SIG-M5 treated with dmso at 0.1 percent for 504 hours (cell line): ENCODE data around the gene CNBD2.
"Not testable (repeated sequence)": the region's sequence is repeated elsewhere in the genome, so short reads cannot be mapped to it uniquely, and the experiment has no call there.

ENCODE experiments used
- DNase-seq: peaks from one replicate; lab custom pipeline; 2025; ENCODE audit not compliant: unreplicated experiment; lab: John Stamatoyannopoulos, UW

The CNBD2 gene

DNA sequence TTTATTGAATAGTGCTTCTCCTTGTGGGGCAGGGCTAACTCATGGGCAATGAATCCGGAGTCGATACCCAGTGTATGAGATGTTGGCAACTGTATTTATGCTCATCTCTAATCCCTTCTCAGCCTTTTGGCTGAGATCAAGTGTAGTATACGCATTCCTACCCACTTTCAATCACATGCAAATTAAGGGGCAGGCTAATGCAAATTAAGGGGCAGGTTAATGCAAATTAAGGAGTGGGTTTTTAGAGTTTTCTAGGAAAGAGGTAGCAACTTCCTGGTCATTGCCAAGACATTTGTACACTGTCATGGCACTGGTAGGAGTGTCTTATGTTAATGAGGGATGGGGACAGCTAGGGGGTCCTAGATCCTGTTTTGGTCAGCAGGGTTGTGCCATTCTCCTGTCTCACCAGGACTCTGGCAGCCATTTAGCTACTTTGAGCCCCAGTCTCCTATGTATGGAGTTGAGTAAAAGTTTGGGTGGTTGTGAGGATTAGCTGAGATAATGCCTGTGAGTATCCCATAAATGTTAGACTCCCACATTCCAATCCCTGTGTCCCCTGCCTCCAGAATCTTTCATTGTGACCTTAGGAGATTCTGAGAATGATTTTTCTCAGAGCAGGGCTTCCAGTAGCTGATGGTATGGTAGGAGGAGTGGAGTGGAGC, at the start of gene CNBD2:
CNBD2 (plus strand) TSS at position 612 of the 662 bp plus-strand sequence. CDS start 173 bp downstream, outside the sequence.
- no peak for DNase-seq

DNA sequence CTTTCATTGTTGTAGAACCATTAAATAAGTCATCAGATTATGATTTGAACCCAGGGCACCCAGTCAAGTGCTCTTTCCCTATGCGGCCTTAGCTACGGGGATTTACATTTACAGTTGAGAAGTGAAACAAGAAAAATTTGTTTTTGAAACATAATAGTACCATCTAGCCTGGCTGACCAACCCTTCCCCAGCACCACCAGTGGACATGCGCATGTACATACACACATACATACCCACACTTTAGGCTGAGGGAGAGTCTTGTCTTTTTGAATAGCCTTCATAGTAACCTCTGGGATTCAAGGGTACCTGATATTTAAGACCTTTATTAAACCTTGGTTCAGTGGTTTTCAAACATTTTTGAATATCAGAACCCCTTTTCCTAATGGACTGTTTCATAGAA, 47.9 kb upstream of the CNBD2 start:
- no peak for DNase-seq

DNA sequence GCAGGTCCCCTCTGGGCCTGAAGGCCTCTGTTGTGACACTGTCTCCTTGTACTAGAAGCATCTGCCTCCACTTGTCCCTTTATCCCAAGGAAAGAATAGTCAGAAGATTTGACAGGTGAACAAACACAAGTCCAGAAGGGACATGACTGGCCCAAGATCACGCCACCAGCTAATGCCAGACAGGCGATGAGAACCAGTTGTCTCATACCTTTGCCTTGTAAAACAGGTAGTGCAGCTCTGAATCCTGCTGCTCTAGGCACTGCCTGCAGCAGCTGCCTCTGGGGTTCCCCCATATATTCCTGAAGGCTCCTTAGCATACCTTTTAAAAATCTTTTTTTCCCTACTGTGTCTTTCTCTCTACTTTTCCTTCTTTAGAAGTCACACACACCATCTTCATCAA, 39.1 kb upstream of the CNBD2 start:
- no peak for DNase-seq

DNA sequence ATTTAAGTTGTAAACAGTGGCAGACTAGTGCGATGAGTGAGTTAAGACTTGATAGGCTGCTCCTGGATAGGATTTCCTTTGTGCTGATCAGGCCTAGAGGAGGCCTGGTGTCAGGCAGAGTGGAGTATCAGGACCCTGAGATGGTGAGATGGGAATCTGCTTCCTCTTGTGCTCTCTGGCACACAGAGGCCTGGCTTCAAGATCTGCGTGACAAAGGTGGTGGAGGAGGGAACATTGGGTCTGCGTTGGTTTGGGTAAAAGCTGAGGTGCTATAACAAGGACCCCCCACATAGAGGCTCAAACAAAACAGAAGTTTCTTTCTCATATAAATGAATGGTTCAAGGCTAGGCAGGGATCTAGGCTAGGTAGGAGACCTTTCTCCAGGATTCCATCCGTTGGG, 34.3 kb upstream of the CNBD2 start:
- no peak for DNase-seq

DNA sequence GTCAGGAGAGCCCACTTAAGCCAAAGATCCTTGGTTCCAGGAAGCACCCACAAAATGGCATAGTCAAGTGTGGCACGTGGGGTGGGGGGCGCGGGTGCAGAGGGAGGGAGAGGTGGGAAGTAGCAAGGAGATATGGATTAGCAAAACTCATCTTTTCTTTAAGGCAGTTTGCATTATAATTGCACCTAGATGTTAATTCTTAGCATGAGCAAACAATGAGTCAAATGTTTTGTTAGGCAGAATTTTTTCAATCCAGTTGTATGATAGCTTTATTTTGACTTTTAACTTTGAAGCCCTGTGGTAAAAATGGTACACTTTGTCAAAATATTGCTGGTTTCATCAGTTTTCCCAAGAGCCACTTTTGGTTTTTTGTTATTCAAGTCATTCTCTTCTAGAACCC, 29.1 kb upstream of the CNBD2 start:
- no peak for DNase-seq

DNA sequence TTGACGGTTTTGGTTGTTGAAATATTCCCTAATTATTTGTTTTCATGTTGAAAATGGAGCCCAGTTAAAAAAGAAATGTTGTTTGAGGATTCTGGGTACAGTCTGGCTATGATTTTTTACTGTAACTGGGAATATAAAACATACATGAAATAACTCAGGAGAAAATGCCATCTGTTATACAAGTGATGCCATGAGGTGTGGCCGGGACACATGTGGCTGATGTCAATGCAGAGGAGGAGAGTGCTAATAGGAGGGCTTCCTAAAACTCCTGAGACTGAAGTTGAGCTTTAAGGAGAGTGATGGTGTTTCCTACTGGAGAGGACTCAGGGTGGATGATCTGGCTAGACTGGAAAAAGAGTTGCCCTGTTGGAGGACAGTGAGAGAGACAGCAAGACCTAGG, 26.8 kb upstream of the CNBD2 start:
- no peak for DNase-seq

DNA sequence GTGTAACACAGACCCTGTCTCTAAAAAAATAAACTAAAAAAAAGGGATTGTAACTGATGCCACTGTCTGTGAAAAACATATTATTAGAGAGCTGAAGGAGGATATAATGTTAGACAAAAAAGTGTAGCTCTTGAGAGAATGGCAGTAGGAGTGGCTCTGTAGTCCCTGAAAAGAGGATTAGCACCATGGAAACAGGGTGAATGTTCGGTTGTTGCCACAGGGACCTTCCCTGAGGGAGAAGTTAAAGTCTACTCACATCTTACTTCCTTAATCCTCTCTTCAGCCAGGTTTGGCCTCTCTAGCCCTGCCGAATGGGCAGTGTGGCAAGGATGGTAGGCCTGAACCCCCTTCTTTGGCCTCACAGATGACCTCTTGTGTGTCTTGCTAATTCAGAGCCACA, 26.1 kb upstream of the CNBD2 start:
- peak; percentile 22 for DNase-seq

DNA sequence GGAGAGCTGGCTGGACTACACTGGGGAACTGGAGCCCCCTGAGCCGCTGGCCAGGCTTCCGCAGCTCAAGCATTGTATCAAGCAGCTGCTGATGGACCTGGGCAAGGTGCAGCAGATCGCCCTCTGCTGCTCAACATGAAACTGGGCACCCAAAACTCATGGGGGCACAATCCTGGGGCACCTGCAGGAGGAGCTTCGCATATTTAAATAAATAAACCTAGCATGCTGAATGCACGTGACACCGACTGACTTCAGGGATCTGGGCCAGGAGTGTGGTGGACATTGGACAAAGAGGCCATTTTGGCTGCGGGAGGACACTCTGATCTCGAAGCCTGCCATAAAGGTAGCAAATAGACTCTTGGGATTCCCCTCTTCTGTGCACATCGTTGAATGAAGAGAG, 20.9 kb upstream of the CNBD2 start:
- DNase-seq: peak; percentile 32

DNA sequence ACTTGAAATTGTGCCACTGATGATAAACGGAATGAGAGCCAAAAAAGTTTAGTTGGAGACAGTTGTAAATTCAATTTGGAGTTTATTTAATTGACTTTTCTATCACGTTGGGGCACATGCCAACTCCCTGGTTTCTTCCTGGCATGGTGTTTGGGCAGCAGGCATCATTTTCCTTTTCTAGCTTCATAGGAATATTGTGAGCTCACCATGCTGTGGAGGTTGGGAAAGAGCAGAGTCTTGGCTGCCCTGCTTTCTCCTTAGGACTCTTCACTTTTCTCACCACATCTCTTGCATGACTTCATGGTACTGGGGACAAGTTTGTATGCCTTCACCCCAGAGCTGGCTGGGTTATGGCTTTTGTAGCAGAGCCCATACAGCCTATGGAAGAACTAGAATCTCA, 20.5 kb upstream of the CNBD2 start:
- DNase-seq: no peak

DNA sequence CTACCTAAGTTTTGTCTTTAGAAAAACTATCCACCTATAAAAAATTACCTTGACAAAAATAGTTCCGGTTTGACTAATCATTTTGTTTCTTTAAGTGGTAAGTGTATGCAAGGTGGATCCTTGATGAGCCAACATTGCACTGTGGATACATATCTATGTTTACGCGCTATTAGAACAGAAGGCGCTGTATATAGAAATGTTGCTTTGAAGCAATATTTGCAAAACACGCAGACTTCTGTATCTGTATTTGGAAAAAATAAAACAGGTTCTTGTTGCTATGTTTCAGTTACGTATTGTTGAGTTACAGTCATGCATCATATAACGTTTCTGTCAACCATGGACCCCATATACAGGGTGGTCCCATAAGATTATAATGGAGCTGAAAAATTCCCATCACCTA, 18.3 kb upstream of the CNBD2 start:
- no peak for DNase-seq

DNA sequence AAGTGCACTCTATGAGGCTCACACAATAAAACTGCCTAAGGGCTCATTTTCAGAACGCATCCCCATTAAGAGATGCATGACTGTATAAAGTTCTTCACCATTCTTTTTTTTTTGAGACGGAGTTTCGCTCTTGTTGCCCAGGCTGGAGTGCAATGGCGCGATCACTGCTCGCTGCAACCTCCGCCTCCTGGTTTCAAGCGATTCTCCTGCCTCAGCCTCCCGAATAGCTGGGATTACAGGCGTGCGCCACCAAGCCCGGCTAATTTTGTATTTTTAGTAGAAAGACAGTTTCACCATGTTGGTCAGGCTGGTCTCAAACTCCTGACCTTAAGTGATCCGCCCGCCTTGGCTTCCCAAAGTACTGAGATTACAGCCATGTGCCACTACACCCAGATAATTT, 16.3 kb upstream of the CNBD2 start:
- DNase-seq: not testable (repeated sequence)

DNA sequence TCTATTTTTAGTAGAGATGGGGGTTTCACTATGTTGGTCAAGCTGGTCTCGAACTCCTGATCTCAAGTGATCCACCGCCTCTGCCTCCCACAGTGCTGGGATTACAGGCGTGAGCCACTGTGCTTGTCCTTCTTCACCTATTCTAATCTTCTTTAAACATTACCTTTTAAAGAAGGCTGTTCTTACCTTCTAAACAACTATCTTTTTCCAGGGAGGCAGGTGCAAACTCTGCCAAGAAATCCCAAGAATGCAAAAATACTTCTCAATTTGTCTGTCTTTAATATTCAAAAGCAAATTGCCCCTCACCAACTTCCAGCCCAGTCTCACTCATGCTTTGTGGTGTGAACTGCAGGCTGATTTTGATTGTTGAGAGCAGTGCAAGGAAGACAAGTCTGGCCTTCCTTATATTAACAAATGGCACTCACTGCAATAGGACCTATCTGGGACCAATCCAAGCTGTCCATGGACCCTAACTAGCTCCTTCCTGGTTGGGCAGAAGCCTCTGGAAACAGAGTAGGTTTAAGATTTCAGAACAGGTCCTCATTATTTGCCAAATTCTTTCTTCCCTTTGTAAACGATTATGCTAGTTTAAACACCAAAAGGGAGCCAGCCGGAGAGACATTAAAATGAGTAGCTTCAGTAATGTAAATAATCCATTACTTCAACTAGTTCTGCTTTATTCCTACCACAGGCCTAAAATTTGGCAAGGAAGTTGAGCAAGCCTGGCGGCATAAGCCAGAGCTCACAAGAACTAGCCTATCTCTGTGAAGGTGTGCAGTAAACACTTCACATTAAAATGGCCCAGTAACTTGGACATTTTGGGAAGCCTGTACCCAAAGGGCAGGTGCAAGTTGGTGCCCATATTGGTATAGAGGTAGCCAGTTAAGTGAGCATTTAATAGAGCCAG, 15.7 kb upstream of the CNBD2 start:
- peak; percentile 81 for DNase-seq

DNA sequence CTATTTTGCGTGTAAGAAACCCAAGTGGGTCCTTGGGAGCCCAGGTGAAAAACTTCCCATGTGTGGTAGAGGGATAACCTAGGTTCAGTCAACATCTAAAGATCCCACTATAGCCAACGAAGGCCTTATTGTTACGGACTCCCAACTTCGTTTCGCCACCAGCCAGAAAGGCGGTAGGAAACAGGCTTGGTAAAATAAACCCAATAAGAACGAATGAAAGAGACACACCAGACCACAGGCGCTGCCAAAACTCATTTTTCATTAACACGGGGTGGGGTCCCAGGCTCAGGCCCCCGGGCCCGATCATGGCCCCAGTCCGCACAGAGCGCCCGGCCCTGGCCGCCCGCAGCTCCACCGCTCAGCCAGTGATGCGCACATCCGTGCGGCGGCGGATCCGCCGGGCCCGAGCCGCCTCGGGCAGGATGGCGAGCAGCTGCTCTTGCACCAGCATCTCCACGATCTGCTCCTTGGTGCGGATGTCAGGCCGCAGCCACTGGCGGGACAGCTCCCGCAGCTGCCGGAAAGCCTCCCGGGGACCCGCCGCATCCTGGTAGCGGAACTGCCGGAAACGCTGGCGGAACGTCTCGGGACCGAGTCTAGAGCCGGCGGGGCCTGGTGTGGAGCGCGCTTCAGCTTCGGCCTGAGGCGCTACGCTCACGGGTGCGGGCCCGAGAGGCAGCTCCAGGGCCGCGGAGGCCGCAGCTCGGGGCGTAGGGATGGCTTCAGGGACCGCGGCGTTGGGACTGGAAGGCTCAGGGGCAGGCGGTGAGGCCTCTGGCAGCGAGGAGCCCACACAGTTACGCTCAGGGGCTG, 14.8 kb upstream of the CNBD2 start:
- no peak for DNase-seq

DNA sequence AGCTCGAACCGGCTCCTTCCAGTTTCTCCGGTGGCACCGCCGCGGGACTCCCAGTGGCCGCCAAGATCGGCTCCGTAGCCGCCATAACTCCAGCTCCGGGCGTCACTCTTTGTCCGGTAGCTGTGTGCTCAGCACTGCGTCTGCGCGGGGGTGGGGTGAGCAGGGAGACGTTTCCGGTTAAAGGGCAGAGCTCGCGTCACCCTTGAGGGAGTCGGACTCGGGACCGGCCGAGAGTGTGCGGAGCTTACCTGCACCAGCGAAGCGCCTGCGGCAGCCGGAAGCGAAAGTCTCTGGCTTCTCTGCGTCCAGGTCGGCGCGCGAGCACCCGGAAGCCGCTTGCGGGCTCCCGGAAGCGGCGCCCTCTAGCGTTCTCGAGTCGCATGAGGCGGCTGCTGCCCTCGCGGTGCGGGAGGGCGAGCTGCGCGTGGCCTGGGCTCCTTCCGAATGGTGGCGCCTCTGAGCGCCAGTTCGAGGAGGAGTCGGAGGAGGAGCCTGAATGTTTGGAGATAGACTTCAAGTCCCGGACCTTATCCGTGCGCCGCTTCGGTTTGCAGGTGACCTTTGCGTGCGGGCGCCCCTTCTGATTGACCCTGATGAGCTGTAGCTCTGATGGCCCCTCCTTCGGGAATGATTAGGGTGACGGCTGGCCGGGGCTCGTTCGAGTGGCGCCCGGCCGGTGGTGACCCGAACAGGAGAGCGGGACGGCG, 14.0 kb upstream of the CNBD2 start, which contains the start of gene SCAND1:
SCAND1 (minus strand) TSS at position 303 of the 707 bp plus-strand sequence; CDS start at position 85, 218 bp downstream.
- DNase-seq: peak; percentile 97

DNA sequence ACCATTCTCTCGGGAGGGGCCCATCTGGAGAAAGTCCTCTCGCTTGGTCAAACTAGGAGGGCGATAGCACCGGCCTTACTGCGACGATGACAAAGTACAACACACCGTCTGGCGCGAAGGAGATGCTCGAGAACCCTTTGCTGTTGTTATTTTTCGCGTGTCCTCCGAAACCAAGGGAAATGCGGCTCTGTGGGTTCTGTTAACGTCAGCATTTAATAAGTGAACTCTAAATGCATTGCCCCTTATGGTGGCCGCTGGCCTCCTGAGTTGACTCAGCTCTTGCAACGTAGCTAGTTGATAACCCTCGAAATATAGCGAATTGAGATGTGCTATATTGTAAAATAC, 13.5 kb upstream of the CNBD2 start:
- peak; percentile 46 for DNase-seq

DNA sequence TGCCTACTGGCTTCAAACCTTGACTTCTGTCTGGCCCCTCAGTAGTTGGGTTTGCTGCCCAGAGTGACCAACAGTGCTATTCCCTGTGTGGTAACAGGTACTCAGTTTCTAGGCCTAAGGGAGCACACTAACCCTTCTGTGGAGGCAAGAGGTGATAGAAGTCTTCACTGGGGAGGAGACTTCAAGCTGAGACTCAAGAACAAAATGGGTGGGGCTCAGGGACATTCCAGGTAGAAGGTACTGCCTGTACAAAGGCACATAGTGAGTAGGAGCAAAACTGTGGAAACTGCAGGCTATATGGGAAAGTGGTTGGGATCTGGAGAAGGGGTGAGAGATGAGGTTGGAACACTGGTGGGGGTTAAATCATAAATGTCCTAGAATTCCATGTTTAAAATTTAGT, 11.8 kb upstream of the CNBD2 start:
- no peak for DNase-seq

DNA sequence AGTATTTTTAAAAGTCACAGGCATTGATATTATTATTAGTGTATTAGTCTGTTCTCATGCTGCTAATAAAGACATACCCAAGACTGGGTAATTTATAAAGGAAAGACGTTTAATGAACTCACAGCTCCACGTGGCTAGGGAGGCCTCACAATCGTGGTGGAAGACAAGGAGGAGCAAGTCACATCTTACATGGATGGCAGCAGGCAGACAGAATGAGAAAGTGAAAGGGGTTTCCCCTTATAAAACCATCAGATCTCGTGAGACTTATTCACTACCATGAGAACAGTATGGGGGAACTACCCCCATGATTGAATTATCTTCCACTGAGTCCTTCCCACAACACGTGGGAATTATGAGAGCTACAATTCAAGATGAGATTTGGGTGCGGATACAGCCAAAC, 9.1 kb upstream of the CNBD2 start:
- DNase-seq: not testable (repeated sequence)

DNA sequence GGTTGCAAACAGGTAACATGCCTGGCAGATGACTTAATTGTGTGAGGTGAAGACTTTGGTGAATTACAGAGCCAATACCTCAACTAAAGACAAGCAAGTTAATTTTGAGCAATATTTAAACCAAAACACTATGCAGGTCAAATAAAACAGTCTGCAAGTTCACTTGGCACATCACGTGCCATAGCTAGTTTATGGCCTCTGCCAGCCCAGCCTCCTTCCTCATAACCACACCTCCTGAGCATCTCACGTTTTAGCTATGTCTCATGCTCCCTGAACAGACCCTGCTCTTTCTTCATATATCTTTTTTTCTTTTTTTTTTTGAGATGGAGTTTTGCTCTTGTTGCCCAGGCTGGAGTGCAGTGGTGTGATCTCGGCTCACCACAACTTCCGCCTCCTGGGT, 4.5 kb upstream of the CNBD2 start:
- DNase-seq: no peak

DNA sequence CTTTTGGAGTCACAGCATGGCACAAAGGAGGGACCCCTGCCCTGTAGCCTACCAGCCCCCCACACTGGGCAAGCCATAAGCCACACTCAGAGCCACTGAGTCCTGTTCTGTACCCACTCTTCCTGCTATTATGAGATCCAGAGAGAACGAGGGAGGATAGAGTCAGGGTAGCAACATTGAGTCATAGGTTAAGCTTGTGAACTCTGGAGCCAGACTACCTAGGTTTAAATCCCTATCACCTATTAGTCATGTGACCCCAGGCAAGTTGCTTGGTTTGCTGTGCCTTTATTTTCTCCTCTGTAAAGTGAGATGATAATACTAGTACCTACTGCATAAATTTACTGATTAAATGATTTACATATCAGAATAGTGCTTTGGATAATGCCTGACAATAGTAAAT, 540 bp downstream of the CNBD2 start:
- no peak for DNase-seq

DNA sequence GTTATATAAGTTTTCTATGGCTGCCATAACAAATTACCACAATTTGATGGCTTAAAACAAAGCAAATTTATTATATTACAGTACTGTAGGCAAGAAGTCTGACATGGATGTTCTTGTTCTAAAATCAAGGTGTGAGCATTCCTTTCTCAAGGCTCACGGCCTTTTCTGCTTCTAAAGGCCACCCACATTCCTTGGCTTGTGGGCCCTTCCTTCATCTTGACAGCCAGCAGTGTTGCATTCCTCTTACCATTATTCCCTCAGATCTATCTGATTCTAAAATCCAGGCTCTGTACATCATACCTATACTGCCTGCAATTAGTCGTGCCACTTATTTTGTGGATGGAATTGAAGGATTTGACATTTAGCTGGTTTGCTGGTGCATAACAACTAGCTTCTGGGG, 3.6 kb downstream of the CNBD2 start:
- DNase-seq: no peak

DNA sequence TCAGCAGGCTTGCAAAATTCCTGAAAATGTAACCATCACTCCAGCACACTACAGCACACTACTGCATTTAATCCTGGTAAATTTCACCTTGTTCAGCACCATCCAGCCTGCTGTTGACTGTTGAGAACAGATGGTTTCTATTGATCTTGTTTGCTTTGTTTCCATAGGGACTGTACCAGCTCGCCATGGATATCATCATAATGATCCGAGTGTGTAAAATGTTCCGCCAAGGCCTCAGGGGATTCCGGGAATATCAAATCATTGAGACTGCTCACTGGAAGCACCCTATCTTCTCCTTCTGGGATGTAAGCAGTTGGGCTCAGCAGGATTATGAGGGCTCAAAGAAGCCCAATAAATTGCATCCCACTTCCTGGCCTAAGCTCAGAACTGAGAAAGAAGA, 4.1 kb downstream of the CNBD2 start:
- no peak for DNase-seq
